Measurements from ENCODE around the gene MEFV. TPM values are rescaled to one million over a fixed set of nuclear protein-coding genes. Genes with fewer than 3 reads are reported as not detected.

Gene MEFV
- total and polyA plus RNA-seq, 2 of the 4 experiments (the other 2 are of a cell fraction) = not detected

GRCh38 chr16:3304370-3304769 lies 47.9 kb upstream of the MEFV start:
- H3K27ac ChIP-seq (ENCODE audit: insufficient read depth, low read length) = no peak overlapping the region
- H2BK5ac ChIP-seq (ENCODE audit: low read depth, low read length, poor library complexity, severe bottlenecking) = no peak overlapping the region
- no peak overlapping the region for H2BK120ac ChIP-seq (ENCODE audit: low read depth, low read length)
- H2AK5ac ChIP-seq (ENCODE audit: low read depth, low read length) = no peak overlapping the region
- H2AK9ac ChIP-seq (replicated peaks; ENCODE audit: low read depth, low read length, poor library complexity) = no peak overlapping the region
- in situ Hi-C loops (cut with MboI; ENCODE audit: low sequenced_read_pairs) (no loop called here), intact Hi-C loops (cut with micrococcal nuclease) (no loop called here), dilution Hi-C loops (cut with HindIII; ENCODE audit: low sequenced_read_pairs, unreplicated experiment) (no loop called here)
- peak overlapping the region; percentile 95; the same call in 1 of the 2 replicates for H3K4ac ChIP-seq (ENCODE audit: low read depth, low read length)
- H2BK20ac ChIP-seq (ENCODE audit: low read depth, low read length) = no peak overlapping the region
- no peaks in the 10 kb centered on the region for H3K9me1 ChIP-seq (ENCODE audit: insufficient read depth, low read length)
- no peak overlapping the region for H2AFZ ChIP-seq (replicated peaks; ENCODE audit: low read length, poor library complexity)
- H3K4me2 ChIP-seq (ENCODE audit: low read depth, low read length) = peak overlapping the region; percentile 77
- ATAC-seq (ENCODE audit: low read depth) (no peak), DNase-seq (peak; percentile 14)
- peak overlapping the region; percentile 78; the same call in 1 of the 2 replicates for H3K4me3 ChIP-seq (ENCODE audit: insufficient read depth, low read depth, low read length)
- no peaks in the 10 kb centered on the region for H4K20me1 ChIP-seq (ENCODE audit: insufficient read depth, low read length)
- peaks cover 45% of the 10 kb centered on the region for H3K9me3 ChIP-seq (ENCODE audit: control insufficient read depth, insufficient read depth, low read length)
- ChIA-PET POLR2A (ENCODE audit: unreplicated experiment) (no interaction called here), CTCF (no interaction called here)
- no peaks in the 10 kb centered on the region for H3K4me1 ChIP-seq (ENCODE audit: control insufficient read depth, insufficient read depth, low read length)
- peaks cover 27% of the 10 kb centered on the region for H3K36me3 ChIP-seq (ENCODE audit: control insufficient read depth, insufficient read depth, low read length)
- H4K5ac ChIP-seq (ENCODE audit: low read depth, low read length) = no peak overlapping the region
- no peak for TF ChIP-seq RFX5 (IDR thresholded peaks at IDR 0.05; ENCODE audit: low read depth, low read length)
- TF ChIP-seq RCOR1 (IDR thresholded peaks at IDR 0.05; ENCODE audit: insufficient replicate concordance, low read length) = no peak
- peak; percentile 59; the same call in 1 of the 2 replicates for TF ChIP-seq CEBPB (IDR thresholded peaks at IDR 0.05; ENCODE audit: low read depth, low read length)
- no peak for TF ChIP-seq MXI1 (IDR thresholded peaks at IDR 0.05; ENCODE audit: borderline replicate concordance, low read depth, low read length)
- 80% methylated on average over 1 of the region's 4 CpGs; no CpG with 5 or more reads in 1 of the 2 experiments for WGBS, 2 experiments (ENCODE audit: extremely low coverage in 2 of 2, insufficient read length in 1 of 2)
- no peak overlapping the region for H2BK15ac ChIP-seq (ENCODE audit: low read depth, low read length)
- peak overlapping the region; percentile 93 to 97; a peak in 2 of 4 replicates for H4K8ac ChIP-seq (ENCODE audit: low read depth in 2 of 2, low read length in 2 of 2)
- H3K56ac ChIP-seq (ENCODE audit: extremely low read depth, insufficient read depth, low read length) = no peak overlapping the region
- peaks cover 37 to 41% of the 10 kb centered on the region in 2 experiments for H3K79me1 ChIP-seq (ENCODE audit: low read depth in 1 of 2, low read length in 2 of 2)
- peak overlapping the region; percentile 77; the same call in 1 of the 2 replicates for H3K14ac ChIP-seq (replicated peaks; ENCODE audit: low read depth, low read length)
- peak overlapping the region; percentile 66; the same call in 1 of the 2 replicates for H3K9ac ChIP-seq (ENCODE audit: low read depth, low read length)
- no peak overlapping the region for H4K91ac ChIP-seq (ENCODE audit: insufficient read depth, low read depth, low read length)
- peak overlapping the region; percentile 91; the same call in 1 of the 2 replicates for H3K23ac ChIP-seq (ENCODE audit: low read depth, low read length)
- BruUV-seq (replicated peaks) = no TSS peak
- H3K18ac ChIP-seq (ENCODE audit: low read depth, low read length) = no peak overlapping the region
- H3K27me3 ChIP-seq (ENCODE audit: control insufficient read depth, insufficient read depth, low read length) = no peaks in the 10 kb centered on the region

All from IMR-90 (cell line).